GM19438 (cell line): ENCODE measurements around the gene RIPOR3.
"Not testable (repeated sequence)": the region's sequence is repeated elsewhere in the genome, so short reads cannot be mapped to it uniquely, and the experiment has no call there.

Experiments
- ATAC-seq: cut with Tn5 transposase; IDR thresholded peaks from one replicate; pipeline ENCODE4 v1.9.1; 2021; ENCODE audit warnings: low read depth; ENCODE audit not compliant: unreplicated experiment

The RIPOR3 gene

DNA sequence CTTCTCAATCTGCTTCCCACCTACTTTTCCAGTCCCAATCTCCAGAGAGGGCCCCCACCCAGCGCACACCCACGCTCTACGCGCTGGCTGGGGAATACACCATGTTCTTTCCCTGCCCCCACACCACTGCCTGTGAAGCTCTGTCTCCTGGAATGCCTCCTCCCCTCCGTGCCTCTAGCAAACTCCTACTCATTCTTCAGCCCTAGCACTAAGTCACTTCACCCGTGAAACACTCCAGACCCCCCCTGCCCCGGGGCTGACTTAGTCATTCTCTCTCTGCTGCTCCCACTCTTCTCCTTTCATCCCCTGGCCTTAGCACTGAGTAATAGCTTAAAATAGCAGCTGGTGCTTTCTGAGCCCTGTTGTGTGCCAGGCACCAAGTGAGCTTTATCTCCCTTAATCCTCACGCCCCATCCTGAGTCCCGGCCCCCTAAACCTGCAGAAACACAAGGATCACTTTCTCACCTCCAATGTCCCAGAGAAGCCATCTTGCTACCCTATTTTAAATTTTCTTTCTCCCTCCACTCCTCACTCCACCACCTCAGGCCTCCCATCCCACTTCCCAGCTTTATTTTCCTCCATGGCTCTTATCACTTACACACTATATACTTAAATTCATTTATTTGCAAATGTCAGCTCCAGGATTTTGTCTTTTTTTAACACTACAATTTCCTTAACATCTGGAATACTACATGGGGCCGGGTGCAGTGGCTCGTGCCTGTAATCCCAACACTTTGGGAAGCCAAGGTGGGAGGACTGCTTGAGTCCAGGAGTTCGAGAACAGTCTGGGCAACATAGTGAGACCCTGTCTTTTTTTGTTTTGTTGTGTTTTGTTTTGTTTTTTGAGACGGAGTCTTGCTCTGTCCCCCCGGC is 33.7 kb upstream of the RIPOR3 start:
- ATAC-seq = no peak

DNA sequence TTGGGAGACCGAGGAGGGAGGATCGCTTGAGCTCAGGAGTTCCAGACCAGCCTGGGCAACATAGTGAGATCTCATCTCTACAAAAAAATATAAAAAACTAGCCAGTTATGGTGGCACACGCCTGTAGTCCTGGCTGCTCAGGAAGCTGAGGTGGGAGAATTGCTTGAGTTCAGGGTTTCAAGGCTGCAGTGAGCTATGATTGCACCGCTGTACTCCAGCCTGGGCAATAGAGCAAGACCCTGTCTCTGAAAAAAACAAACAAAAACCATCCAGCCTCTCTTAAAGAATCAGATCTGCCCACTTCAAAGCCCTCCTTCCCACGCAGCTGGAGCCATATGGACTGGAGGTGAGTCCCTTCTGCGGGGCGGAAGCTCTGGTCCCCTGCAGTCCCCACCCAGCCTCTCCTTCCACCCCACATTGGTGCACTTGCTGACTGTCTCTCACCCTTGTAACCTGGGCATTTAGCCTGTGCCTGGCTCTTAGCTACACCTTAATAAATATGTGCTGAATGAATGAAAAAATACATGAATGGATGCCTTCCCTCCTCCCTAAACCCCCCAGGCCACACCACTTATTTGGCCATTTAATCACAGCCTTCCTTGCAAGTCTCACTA is 32.9 kb upstream of the RIPOR3 start:
- ATAC-seq = no peak

DNA sequence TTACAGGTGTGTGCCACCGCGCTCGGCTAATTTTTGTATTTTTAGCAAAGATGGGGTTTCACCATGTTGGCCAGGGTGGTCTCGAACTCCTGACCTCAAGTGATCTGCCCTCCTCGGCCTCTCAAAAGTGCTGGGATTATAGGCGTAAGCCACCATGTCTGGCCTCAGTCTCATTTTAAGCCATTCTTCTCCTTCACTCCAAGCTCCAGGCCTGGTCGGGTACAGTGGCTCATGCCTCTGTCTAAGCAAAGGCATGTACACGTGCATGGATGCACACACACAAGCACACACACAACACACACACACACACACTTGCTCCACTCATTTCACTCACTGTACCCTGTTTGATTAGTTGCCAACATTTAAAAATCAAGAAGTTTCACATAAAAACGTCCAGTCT is 32.3 kb upstream of the RIPOR3 start:
- ATAC-seq = no peak

DNA sequence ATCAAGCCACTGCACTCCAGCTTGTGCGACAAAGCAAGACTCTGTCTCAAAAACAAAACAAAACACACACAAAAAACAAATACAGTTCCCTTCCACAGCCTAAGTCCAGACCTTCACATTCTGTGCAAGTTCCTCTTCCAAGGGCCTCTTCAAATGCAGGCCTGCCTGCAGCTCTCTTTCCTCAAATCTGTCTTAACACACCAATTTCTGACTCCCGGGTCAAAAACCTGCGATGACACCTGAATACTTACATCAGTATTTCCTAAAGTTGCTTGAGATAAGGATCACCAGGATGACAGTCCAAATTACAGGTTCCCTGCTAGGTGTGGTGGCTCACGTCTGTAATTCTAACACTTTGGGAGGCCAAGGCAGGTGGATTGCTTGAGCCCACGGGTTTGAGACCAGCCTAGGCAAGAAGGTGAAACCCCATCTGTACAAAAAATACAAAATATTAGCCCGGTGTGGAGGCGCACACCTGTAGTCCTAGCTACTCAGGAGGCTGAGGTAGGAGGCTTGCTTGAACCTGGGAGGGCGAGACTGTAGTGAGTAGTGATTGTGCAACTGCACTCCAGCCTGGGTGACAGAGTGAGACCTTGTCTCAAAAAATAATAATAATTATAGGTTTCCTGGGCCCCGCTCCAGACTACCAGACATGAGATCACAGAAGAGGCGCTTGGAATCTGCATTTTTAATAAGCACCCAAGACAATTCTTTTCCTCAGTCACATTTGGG is 31.2 kb upstream of the RIPOR3 start:
- ATAC-seq = no peak

DNA sequence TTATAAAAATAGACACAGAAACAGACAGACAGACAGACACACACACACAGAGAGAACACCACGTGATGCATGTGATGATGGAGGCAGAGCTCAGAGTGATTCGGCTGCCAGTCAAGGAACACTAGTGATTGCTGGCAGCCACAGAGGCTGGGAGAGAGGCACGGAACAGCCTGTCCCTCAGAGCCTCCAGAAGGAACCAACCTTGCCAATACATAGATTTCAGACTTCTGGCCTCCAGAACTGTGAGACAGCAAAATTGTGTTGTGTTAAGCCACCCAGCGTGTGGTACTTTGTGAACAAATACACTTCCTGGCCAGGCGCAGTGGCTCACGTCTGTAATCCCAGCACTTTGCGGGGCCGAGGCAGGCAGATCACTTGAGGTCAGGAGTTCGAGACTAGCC is 30.5 kb upstream of the RIPOR3 start:
- ATAC-seq = no peak

DNA sequence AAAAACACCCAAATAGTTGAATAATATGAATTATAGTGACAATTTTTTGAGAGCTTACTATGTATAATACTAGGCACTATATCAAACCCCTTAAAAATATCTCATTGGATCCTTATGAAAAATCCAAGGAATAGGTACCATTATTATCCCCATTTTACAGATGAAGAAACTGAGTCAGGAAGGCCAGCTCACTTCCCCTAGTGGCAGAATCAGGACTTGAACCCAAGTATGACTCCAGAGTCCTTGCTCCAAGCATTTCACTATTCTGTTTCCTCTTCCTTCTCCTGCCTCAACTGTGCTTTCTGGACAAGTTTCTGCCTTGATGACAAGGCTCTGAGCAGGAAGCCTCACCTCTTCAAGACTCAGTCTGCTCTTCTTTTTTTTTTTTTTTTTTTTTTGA is 29.2 kb upstream of the RIPOR3 start:
- no peak for ATAC-seq

DNA sequence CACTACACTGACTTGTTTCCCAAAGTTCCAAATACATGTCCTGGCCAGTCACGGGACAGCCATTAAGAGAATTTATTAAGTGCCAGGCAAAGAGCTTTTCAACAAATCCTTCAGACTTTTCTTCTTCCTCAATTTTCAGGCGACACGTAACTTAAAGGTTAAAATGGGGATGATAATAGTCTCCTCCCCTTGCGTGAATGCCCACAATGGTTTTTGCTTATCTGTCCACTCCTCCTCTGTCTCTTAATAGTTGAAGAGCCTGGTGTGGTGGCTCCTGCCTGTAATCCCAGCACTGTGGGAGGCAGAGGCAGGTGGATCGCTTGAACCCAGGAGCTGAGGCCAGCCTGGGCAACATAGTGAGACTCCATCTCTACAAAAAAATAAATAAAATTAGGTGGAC is 28.7 kb upstream of the RIPOR3 start:
- no peak for ATAC-seq

DNA sequence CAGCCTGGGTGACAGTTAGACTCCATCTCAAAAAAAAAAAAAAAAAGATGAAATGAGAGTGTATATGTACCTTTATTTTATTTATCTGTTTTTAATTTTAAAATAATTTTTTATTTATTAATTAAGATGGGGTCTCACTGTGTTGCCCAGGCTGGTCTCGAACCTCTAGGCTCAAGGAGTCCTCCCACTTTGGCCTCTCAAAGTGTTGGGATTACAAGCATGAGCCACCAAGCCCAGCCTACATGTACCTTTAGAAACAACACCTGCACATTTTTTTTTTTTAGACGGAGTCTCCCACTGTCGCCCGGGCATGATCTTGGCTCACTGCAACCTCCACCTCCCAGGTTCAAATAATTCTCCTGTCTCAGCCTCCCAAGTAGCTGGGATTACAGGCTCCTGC is 28.0 kb upstream of the RIPOR3 start:
- ATAC-seq = no peak

DNA sequence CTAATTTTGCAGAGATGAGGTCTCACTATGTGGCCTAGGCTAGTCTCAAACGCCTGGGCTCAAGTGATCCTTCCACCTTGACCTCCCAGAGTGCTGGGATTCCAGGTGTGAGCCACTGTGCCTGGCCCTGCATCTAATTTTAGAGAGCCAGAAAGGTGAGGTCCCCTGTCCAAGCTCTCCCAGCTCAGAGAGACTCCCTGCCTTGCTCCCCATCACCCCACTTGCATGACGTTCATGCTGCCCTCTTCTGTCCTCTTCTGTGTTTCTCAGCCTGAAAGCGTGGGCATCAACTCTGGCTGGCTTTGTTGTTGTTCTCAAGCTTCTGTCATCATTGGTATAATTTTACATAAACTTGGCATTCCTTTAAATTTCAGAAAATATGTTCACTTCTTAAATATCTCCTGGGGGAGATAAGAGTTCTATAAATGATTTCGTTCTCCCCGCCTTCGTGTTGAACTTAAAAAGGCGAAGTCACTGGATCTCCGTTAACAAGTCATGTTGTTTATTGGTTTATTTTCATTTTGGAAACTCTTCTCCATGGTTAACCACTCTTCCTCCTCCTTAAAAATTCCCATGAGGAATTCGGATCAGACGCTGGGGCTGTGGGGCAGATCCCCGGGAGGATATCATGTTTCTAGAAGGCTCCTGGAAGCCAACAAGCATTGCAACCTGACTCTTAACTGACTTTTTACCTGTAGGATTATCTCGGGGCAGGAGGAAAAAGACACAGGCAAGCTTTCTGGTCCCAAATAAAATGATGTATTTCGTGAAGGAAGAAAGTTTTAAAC is 26.8 kb upstream of the RIPOR3 start:
- ATAC-seq = no peak

DNA sequence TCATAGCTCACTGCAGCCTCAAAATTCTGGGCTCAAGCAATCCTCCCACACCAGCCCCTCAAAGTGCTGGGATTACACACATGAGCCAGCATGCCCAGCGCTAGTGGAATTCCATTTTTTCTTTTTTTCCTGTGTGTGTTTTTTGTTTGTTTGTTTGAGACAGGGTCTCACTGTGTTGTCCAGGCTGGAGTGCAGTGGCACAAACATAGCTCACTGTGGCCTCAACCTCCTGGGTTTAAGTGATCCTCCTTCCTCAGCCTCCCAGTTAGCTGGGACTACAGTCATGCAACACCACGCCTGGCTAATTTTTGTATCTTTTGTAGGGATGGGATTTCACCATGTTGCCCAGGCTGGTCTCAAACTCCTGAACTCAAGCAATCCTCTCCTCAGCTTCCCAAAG is 26.0 kb upstream of the RIPOR3 start:
- no peak for ATAC-seq

DNA sequence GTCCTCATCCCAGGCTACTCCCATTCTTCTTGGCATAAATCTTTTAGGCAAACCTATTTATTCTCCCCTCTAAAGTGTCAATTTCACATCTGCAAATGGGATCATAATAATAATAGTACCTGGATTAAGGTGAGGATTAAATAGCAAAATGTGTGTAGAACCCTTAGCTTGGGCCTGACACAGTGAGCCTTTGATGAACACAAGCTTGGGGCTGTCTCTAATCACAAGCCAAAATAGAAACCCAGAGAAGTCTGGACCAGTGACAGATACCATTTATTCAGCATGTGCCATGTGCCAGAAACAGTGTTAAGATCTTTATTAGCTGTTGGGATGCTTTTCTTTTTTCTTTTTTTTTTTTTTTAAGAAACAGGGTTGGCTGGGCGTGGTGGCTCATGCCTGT is 25.2 kb upstream of the RIPOR3 start:
- no peak for ATAC-seq

DNA sequence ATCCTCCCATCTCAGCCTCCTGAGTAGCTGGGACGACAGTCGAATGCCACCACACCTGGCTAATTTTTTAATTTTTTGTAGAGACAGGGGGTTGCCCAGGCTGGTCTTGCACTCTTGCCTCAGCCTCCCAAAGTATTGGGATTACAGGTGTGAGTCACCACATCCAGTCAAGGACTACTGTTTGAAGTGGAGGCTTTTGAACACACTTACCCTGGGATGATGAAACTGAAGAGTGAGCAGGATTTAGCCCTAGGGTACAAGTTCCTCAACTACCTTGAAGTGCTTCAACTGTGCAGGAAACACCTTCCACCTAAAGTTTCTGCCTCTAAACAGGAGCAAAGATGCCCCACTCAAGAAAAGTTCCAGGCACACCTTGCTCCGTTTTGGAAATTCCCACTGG is 24.4 kb upstream of the RIPOR3 start:
- no peak for ATAC-seq

DNA sequence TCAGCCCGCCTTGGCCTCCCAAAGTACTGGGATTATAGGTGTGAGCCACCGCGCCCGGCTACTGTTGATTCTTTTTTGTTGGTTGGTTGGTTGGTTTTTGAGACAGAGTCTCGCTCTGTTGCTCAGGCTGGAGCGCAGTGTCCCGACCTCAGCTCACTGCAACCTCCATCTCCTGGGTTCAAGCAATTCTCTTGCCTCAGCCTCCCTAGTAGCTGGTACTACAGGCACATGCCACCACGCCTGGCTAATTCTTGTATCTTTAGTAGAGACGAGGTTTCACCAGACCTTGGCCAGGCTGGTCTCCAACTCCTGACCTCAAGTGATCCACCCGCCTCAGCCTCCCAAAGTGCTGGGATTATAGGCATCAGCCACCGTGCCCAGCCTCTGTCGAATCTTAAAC is 23.1 kb upstream of the RIPOR3 start:
- ATAC-seq = not testable (repeated sequence)

DNA sequence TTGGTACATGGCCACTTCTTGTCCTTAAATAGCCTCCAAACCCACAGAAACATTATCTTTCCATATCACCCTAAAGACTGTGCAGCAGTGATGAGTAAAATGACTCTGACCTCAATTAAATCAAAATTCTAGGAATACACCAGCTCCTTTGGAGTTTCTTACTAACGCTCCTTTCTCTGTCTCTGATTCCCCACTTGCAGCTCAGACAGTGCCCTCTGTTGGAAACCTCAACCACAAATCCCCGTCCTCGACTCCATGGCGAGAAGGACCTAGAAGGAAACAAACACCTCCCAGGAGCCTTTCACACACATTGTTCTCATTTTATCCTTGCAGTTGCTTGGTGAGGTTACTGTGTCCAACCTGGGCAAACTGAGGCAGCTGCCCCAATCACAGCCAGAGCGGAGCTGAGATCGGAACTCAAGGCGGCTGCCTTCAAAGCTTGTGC is 22.3 kb upstream of the RIPOR3 start:
- no peak for ATAC-seq

DNA sequence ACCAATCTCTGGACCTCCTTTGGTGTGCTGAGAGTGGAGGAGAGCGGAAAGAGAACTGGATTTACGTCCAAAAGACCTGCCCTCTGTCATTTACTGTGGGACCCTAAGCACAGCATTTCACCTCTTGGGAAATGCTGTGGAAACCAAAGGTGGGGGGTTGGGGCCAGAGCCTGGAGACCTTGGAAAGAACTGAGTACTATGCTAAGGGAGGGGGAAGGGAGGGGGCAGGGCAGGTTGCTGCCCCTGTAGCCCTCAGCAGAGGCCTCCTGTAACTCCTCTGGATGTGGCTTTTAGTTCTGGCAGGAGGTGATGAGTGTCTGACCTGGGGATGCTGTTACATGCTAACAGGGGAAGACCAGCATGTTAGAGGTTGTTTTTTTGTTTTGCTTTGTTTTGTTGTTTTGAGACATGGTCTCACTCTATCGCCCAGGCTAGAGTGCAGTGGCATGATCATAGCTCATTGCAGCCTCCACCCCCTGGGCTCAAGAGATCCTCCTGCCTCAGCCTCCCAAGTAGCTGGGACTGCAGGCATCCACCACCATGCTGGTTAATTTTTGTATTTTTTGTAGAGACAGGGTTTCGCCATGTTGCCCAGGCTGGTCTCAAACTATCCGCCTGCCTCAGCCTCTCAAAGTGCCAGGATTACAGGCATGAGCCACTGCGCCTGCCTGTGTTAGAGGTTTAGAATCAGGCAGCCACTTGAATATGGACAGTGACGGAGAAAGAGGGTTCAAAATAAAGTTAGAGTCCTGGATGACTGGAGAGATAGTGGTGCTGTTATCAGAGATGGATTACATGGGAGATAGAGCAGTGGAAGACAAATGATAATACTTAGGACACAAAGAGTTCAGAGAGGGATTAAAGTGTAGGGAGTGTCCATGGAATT is 21.7 kb upstream of the RIPOR3 start:
- no peak for ATAC-seq

DNA sequence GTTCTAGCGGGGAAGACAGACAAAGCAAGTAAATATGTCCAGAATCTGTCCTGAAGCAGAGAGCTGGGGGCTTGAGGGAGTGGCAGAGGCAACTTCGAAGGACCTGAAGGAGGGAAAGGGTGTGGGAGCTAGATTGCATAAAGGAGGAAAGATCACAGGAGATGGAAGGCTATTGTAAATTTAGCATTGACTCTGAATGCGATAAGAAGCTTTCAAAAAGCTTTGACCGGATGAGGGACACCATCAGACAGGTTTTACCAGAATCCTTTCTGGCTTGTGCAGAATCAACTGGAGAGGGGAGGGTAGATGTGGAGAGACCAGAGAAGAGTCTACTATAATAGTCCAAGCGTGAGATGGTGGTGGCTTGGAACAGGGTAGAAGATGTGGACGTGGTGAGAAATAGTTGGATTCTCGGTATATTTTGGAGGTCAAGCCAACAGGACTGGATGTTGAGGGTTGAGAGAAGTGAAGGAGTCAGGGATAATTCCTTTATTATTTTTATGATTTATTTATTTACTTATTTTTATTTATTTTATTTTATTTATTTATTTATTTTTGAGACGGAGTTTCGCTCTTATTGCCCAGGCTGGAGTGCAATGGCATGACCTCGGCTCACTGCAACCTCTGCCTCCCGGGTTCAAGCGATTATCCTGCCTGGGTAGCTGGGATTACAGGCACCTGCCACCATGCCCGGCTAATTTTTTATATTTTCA is 19.9 kb upstream of the RIPOR3 start:
- no peak for ATAC-seq

DNA sequence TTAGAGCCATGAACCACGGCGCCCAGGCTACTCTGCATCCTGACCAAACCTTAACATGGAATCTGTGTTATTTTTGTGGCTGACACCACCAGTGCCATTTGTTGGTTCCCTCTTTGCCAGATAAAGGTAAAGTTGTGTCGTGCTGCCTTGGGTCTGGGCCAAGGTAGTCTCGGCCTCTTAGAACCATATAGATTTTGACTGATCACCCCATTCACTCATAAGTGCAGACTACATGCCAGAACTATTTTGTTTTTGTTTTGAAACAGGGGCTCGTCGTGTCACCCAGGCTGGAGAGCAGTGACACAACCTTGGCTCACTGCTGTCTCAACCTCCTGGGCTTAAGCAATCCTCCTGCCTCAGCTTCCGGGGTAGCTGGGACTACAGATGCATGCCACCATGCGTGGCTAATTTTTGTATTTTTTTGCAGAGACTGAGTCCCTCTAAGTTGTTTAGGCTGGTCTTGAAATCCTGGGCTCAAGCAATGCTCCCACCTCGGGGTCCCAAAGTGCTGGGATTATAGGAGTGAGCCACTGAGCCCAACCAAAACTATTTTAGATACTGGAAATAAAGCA is 19.2 kb upstream of the RIPOR3 start:
- no peak for ATAC-seq

DNA sequence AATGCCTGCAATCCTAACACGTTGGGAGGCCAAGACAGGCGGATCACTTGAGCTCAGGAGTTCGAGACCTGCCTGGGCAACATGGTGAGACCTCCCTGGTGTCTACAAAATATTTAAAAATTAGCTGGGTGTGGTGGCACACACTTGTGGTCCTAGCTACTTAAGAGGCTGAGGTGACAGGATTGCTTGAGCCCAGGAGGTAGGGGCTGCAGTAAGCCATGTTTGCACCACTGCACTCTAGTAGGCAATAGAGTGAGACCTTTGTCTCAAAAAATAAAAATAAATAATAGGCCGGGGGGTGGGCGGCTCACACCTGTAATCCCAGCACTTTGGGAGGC is 18.3 kb upstream of the RIPOR3 start:
- ATAC-seq = no peak
